ENCODE measurements around the gene FAM47E. TPM values are rescaled to one million over a fixed set of nuclear protein-coding genes. Genes with fewer than 3 reads are reported as not detected.

Gene FAM47E
- total RNA-seq, 4 donors from 2014 or later: 1.7 to 7.8 (median 3.1) TPM

DNA sequence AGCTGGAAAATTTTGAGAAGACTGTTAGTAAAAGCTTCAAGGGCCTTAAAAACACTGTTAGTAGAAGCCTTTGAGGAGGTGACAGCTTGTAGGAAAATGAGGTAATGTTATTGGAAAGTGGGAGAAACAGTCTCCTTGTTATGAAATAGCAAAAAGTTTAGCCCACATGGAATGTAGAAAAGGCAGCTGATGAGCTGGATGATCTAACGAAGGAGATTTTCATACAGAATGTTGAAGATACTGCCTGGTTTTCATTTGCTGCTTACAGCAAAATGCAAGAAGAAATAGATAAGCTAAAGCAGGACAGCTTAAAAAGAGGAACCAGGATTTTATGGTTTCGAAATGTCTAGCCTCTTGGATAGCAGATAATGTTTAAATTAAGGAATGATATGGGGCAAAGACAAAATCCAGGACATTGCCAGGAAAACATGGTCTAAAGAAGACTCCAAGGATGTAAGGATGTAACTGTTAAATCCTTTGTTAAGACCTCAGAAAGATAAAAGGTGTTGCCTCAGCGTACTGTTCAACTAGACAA is 44.8 kb downstream of the FAM47E start:
- no peak for ATAC-seq (ENCODE audit: low FRiP score)
- DNase-seq (ENCODE audit: low spot score): no peak
- TF ChIP-seq CTCF (IDR thresholded peaks at IDR 0.05): no peak

DNA sequence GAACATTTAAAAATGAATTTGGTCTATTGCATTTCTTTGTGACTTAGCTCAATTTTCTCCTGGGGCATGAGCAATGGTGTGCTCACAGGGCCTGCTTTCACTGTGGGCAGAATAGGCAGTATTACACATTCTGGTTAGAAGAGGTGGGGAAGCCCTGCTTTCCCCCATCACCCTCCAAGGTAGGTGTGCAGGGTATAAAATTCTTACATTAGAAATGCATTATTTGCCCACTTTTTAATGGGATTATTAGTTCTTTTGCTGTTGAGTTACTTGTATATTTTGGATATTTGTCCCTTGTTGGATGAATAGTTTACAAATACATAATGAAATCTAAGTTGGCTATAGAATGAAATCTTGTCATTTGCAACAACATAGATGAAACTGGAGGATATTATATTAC is 46.7 kb downstream of the FAM47E start:
- no peak for DNase-seq (ENCODE audit: low spot score)
- ATAC-seq (ENCODE audit: low FRiP score): no peak
- no peak for TF ChIP-seq CTCF (IDR thresholded peaks at IDR 0.05)

GRCh38 chr4:76300012-76300411 is 48.5 kb downstream of the FAM47E start:
- no peak for TF ChIP-seq CTCF (IDR thresholded peaks at IDR 0.05)
- DNase-seq (ENCODE audit: low spot score): no peak
- ATAC-seq (ENCODE audit: low FRiP score): no peak

- TF ChIP-seq CTCF (IDR thresholded peaks at IDR 0.05): no peak
- no peak for ATAC-seq (ENCODE audit: low FRiP score)
- DNase-seq (ENCODE audit: low spot score): no peak
These were observed 49.7 kb downstream of the FAM47E start for GRCh38 chr4:76301068-76301774.

DNA sequence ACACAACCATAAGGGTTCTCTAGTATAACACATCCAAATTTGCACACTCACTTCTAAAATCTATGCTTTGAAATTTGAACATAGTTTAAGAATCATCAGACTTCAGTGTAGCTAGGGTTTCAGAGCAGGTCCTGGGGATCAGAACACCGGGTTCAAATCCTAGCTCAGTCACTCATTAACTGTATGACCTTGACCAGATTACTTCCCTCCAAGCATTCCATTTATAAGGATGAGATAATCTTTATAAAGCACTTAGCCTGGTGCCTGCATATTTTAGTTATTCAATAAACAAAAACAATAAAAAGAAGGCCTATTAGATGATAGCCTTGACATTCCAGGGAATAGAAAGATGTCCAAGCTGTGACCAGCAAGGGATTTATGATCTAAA is 50.2 kb downstream of the FAM47E start:
- TF ChIP-seq CTCF (IDR thresholded peaks at IDR 0.05): no peak
- DNase-seq (ENCODE audit: low spot score) (no peak), ATAC-seq (ENCODE audit: low FRiP score) (no peak)

DNA sequence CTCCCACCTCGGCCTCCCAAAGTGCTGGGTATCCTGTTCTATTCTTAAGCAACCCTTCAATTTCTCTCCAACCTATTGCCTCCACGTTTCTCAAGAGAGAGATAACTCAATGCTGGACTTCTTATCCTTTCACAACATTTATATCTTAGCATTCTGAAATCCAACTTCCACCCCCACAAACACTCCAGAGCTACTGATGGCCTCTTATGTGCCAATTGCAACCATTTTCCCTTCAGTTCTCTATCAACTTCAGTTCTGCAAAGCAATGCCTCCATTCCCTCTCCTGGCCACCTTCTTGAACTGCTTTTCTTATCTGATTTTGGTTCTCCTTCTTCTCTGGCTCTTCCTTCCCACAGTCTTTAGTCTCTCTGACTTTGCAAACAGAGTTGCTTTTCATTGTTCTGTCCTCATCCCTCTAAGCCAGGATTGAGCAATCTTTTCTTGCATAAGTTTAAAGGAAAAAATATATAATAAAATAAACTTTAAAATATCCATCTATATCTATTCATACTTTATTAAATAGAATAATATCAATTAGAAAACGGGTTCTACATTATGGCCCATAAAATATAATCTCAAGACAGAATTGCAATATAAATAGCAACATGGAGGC is 51.4 kb downstream of the FAM47E start:
- ATAC-seq (ENCODE audit: low FRiP score) (no peak), DNase-seq (ENCODE audit: low spot score) (no peak)
- no peak for TF ChIP-seq CTCF (IDR thresholded peaks at IDR 0.05)
